Stimulated activated CD4-positive, alpha-beta T cell treated with anti-CD3 and anti-CD28 coated beads, Interleukin-4, amount 100 ng/mL, for 48 hours (primary cell): ENCODE data around the gene FGD1.
A peak's percentile ranks its signal among the peaks of the same experiment; 100 is the strongest.
"Not testable (repeated sequence)": the region's sequence is repeated elsewhere in the genome, so short reads cannot be mapped to it uniquely, and the experiment has no call there.

ENCODE experiments used
- DNase-seq, 2 donors: peaks; one replicate each; pipeline ENCODE4 v3.0.0-alpha.2; 2020; ENCODE audit warnings: low read depth in 2 of 2

The FGD1 gene

DNA sequence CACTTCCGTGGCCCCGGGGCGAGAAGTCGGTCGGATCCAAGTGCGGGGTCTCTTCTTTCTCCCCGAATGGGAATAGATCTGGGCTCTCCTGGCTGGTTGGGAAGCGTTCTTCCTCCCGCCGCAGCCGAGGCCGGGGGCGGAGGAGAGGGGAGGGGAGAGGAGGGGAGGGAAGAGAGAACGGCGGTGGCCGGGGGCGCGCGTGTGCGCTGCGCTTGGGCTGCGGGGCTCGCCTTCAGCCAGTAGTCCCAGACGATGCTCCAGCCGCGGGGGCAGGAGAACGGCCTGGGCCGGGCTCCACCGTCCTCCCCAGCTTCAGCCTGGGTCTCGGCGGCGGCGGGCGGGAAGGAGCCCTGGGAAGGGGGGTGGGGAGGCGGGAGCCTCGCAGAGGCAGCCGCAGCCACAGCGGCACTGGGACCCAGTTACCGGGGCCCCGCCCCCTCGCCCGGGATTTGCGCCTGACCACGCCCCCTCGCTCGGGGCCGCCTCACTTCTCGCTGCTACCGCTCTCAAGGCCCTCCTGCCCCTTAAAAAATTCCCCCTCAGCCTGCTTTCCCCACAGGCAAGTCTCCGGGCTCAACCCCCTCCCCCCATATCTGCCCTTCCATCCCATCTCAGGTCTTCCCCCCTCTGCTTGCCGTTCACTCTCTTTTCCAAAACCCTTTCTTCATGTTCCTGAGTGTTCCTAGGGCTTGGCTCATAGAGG, at the start of gene FGD1:
Gene FGD1, minus strand, starts transcription at position 421 of the 703 bp plus-strand sequence. CDS start 802 bp downstream, outside the sequence.
- peak; percentile 23 to 33 for DNase-seq

DNA sequence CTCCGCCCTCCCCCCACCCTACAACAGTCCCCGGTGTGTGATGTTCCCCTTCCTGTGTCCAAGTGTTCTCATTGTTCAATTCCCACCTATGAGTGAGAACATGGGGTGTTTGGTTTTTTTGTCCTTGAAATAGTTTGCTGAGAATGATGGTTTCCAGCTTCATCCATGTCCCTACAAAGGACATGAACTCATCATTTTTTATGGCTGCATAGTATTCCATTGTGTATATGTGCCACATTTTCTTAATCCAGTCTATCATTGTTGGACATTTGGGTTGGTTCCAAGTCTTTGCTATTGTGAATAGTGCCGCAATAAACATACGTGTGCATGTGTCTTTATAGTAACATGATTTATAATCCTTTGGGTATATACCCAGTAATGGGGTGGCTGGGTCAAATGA, 46.2 kb upstream of the FGD1 start:
- not testable (repeated sequence) for DNase-seq

DNA sequence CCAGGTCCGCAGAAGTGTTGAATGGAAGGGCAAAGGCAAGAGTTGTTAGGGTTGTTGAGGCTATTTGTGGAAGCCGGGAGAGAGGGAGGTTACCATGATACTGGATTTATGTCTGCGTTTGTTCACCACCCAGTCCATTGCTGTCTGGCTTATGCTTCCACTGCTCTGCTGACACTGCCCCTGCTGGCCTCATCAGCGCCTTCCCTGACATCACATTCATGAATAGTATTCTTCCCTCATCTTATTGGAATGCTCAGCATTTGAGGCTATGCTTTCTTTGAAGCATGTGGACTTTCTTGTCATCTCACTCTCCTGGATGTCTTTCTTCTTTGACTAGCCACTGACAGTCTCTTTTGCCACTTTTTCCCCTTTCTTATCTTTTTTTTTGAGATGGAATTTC, 44.3 kb upstream of the FGD1 start:
- DNase-seq, result no peak

DNA sequence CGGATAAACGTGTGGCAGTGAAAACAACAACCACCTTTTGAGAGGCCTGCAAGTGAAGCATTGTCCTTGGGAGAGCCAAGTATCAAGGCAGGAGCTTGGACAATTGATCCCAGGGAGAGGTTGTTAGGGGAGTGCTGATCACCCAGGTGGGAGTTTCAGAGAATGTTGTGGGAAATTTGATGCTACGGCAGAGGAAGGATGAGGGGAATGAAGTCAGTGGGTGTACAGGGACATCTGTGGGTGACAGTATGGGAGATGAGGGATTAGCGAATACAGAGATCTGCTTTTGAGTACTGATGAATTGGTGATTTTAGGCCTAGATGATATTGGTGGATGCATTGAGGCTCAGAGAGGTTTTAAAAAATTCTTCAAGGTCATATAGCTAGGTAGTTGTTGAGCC, 38.2 kb upstream of the FGD1 start:
- no peak for DNase-seq

DNA sequence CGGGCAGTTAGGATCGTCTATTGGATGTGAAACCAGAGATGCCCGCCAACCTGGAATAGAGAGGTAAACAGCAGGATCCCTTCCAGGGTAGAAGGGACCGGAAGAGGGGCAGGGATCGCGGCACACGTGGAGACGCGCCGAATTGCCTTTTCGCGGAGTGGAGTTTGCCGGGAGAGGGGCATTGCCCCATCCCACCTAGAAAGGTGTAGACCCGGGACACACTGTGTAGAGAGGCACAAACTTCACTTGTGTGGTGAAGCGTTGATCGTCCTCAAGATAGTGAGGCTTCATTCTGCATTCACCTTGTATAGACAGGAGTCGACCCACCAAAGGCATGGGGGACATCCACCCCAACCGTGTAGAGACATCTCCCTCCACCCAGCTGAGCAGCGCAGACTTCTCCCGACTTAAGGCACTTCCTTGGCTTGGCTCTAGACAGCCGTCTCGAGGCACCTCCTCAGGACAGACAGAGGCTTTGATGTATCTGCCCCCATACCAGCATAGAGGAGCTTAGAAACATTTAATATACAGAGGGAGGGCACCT, 34.4 kb upstream of the FGD1 start:
- DNase-seq, result no peak

DNA sequence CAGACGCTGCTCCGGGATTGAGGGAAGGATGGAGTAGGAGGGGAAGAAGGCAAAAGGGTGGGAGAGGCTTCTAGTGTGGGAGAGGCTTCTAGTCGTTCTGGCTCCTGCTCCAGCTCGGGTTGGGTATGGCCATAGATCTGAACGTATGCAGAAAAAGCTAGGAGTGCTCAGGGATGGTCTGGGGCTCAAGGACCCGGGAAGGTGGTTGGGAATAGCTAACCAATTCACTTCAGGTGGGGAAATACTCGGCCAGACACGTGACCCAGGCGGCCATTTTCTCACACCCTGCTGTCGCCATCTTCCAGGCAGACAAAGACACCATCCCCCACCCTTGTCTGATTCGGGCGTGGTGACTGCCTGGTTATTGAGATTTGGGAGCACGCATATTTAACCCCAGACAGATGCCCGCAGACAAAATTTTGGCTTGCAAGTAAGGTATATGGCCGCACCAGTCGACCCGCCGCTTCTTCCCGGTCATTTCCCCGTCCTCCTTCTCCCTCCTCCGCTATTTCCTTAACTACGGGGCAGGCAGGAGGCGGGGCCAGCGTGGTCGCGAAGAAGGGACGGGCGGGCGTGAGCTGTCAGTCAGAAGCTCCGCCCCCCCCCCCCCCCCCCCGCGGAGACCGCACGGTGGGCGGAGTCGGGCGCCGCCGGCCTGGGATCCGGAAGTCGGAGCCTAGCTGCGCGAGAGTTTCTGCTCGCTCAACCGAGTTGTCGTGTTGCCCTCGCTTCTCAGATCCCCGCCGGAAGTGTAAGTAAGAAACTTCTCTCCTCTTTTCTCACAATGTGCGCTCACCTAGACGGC, 33.7 kb upstream of the FGD1 start, which contains the start of gene GNL3L:
Gene GNL3L, plus strand, starts transcription at position 668 of the 805 bp plus-strand sequence. CDS start 2,348 bp downstream, outside the sequence.
- DNase-seq, result peak; percentile 62 to 72

DNA sequence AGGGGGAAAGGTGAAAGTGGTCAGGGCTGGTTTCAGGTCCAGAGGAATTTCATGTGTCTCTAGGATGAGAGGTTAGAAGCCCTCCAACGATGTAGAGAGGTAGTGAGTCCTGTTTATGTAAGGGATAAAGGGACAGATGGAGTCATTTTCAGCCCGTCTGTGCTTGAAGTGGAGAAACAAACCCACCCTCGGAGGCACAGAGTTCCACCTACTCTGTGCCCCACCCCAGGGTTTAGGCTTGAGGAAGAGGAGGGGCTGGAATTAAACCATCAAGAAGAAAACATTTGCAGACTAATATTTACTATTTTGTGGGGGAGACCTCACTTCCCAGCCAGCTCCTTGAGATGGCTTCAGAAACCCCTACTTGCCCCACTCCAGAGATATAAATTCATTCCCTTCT, 33.1 kb upstream of the FGD1 start:
- DNase-seq, result no peak

DNA sequence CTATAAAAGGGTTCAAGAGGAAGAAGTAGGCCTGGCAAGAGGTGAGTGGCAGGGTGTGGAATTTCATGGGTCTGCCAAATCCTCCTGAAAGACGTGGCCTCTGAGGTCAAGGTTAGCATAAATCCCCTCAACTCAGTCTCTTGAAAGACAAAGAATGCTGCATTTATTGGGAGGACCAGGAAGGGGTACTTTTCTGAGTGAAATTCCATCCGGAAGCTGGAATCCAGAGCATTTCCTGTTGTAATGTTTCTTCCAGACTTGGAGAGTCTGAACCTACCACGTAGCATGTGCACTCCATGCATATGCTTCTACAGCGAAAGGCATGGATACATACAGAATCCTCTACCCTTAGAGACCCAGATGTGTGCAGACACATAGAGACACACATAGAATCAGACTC, 13.4 kb upstream of the FGD1 start:
- no peak for DNase-seq

DNA sequence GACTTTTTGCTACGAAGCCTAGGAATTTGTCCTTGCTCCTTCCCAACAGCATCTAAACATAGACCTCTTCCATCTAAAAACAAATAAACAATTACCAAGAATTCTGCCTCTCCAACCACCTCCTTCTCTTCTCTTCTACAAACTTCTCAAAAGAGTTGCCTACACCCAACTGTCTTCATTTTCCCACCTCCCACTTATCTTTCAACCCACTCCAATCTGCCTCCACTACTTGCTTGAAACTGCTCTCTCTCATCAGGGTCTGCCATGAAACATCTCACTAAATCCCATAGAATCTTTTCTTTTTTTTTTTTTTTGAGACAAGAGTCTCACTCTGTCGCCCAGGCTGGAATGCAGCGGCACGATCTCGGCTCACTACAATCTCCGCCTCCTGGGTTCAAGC, 902 bp upstream of the FGD1 start:
- DNase-seq, result no peak

DNA sequence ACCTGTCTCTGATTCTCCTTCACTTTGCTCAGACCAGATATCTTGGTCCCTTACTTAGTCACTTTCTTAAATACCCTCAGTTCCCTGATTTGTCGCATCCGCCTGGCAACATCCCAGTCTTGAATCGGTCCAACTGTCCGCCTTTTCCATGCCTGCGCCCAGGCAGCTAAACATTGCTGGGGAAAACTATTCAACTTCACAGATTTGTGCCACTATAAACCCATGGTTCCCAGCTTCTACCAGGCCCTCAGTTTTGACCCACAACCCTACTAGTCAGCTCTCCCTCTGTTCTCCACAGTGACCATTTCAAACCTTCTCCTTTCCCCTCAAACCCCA, 451 bp upstream of the FGD1 start:
- no peak for DNase-seq

DNA sequence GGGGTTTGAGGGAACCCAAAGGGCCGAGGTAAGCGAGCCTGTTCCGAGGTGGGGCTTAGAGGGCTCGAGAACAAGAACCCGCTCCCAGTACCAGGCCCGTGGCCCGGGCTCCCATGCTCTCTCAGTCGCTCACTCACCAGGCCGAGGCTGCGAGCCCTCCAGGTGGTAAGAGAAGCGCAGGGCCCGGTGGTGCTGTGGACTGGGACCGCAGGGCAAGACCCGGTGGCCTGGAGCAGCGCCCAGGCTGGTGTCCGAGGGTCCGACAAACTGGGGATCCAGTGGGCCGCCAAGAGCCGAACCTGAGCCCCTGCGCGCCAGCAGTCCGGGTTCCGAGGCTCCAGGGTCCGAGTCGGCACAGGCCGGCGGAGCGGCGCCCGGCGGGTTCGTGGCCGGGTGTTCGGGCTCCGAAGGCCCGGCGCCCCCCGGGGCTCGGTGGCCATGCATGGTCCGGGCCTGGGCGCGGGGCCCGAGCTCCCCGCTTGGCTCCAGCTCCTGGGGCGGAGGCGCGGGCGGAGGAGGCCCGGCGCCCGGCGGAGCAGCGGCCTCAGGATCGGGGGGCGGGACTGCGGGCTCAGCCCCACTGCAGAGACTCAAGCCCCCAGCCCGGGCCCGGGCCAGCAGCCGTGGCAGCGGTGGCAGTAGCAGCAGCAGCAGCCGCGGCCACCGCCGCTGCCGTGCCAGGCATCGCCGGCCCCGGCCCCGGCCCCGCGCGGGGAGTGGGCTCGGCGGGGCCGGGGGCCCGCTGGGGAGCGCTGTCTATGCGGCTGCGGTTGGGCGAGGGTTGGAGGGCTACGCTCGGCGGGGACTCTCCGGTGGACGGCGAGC, 833 bp downstream of the FGD1 start:
- DNase-seq, result no peak

DNA sequence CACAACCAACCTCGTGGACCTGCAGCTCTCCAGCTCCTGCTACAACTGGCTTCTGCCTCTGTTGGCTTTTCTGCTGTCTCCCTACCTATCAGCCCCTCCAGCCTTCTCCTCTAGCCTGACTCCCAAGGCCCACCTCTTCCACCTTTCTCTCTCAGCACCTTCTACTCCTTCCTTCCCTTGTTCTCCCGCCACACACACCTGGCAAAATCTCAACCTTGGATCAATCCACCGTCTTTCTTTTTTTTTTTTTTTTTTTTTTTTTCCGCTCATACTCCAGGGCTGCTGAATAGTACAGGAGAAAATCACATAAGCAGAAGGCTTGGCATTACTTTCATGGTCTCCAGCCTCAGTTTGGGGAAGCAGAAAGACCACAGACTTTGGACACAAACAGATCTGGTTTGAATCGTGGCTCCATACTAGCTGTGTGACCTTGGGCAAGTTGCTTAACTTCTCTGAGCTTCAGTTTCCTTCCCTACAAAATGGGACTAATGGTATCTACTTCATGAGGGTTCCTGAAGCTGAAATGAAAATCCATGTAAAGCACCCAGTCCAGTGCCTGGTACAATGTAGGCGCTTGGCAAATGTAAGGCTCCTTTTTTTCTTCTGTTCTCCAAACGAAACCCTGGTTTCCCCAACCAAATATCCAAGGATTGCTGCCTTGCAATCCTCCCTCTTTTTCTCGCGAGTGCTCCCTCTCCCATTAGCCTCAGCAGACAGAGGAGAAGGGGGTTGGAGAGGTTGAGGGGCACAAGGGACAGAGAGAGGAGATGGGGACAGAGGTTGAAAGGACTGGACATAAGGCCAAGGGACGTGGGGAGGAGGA, 1.7 kb downstream of the FGD1 start:
- no peak for DNase-seq

DNA sequence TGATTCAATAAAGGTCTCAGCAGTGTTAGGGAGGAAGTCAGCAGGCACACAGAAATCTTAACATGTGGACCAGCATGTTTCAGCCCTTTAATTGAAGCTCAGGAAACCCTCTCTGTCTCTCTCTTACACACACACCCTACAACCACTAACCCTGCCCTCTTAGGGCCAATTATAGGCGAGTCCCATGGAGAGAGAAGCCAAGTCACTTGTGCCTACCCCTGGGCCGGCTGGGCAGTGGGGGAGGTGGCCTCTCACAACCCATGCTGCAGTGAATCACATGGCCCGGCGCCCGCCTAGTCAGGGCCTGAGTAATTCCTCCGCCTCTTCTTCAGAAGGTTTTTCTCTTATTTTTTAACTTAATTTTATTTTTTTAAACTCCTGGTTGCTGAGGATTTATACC, 3.7 kb downstream of the FGD1 start:
- no peak for DNase-seq

DNA sequence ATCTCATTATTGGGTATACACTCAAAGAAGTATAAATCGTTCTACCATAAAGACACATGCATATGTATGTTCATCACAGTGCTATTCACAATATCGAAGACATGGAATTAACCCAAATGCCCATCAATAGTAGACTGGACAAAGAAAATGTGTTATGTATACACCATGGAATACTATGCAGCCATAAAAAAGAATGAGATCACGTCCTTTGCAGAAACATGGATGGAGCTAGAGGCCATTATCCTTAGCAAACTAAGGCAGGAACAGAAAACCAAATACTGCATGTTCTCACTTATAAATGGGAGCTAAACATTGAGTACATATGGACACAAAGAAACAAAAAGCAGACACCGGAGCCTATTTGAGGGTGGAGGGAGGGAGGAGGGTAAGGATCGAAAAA, 6.2 kb downstream of the FGD1 start:
- not testable (repeated sequence) for DNase-seq

DNA sequence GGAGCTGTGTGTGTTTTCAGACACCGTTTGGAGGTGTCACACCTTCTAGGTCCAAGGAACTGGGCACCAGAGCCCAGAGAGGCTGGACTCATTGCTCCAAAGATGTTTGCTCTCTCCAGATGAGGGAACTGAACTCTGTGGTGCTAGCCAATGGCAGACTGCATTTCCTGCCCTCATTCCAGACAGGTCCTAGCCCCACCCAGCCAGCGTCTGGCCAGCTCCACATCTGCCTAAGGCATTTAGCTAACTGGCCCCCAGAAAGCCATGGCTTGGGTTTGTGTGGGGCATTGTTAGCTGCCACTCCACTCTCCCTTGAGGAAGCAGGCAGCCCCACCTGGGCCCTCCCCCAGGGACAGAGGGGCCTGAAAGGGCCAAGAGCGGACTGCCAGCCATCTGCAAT, 11.4 kb downstream of the FGD1 start:
- DNase-seq, result no peak

DNA sequence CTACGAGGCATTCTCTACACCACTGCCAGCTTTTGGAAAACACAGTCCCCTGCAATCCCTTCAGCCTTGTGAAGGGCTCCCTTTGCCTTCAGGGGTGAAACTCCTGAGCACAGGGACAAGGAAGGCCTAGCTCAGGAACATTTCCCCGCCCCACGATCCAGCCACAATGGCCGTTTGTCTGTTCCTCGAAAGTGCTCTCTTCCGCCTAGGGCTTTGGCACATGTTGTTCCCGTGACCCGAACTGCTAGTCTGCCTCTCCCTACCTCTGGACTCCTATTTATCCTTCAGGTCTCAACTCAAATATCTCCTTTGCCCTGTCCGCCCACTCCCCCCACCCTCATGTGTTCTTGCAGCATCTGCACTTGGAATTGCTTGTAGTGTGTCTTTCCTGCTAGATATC, 12.1 kb downstream of the FGD1 start:
- DNase-seq, result no peak

DNA sequence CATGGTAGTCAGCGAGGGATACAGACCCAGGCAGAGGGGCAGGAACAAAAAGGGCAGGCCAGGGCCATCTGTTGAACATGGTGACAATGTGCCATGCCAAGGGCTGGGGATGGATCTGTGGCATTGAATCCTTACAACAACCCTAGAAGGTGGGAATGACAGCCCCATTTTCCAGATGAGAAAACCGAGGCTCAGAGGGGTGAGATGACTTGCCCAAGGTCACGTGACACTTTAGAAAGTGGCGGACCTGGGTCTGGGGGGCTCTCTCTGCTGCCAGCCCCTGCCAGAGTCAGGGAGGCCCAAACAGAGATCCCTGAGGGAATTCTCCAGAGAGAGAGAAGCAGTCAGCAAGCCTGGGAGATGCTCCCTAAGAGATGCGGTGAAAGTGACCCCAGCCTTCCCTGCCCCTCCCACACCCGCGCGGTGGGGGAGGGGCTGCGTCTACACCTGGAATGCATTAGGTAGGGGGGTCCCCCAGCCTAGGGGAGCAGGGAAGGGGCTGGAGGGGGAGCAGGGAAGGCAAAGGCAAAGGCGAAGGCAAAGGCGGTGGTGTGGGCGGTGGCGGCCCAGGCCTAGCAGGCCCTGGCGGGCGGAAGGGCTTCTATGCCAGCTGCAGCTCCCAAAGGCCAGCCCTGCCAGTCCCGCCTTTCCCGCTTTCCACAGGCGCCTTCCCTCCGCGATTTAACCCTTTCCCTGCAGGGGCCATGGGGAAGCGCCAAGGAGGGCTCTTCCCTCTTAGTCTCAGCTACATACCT, 13.0 kb downstream of the FGD1 start:
- no peak for DNase-seq

DNA sequence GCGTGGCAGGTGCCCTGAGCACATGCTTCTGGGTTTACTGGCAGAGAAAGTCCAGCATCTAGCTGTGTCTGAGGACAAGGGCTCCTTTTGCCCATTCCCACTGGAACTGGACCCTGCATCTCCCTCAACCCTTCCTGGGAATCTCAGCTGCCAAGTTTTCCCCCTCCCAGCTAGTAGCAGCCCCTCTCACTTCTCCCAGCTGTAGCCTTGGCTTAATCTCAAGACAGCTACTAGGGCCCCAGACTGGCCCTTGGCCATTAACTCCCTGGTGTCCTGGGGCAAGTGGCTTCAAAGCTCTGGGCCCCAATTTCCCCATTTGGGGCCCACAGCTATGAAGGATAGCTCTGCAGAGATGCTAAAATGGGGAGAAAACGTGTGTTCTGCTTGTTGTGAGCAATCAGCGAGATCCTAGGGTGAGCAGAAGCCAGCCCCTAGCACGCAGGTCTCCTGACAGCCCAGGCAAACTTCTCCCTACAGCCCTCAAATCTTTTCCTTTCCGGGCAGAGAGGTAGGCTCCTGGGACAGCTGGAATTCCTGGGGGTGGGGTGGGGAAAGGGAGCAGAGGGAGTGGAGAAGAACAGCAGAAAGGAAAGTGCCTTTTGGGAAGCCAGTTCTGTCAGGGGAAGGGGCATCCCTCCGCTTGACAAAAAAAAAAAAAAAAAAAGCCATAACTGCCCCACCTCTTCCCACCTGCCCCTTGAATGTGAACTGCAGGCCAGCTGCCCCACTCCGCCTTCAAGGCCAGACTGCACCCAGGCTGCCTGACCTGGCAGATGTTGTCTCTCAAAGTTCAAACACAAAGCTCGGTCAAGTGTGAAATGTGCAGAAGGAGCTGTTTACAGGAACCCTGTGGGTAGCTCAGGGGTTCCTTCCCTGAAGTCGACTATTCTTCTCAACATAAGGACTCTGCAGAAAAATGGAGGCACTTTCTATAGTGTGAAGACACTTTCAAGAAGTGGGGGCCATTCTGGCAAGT, 16.6 kb downstream of the FGD1 start:
- DNase-seq, result no peak
